GM21390 (cell line): ENCODE measurements around the gene P3H4.

Experiments
- ATAC-seq: cut with Tn5 transposase; IDR thresholded peaks from one replicate; pipeline ENCODE4 v1.9.1; 2021; ENCODE audit not compliant: unreplicated experiment

Gene P3H4

DNA sequence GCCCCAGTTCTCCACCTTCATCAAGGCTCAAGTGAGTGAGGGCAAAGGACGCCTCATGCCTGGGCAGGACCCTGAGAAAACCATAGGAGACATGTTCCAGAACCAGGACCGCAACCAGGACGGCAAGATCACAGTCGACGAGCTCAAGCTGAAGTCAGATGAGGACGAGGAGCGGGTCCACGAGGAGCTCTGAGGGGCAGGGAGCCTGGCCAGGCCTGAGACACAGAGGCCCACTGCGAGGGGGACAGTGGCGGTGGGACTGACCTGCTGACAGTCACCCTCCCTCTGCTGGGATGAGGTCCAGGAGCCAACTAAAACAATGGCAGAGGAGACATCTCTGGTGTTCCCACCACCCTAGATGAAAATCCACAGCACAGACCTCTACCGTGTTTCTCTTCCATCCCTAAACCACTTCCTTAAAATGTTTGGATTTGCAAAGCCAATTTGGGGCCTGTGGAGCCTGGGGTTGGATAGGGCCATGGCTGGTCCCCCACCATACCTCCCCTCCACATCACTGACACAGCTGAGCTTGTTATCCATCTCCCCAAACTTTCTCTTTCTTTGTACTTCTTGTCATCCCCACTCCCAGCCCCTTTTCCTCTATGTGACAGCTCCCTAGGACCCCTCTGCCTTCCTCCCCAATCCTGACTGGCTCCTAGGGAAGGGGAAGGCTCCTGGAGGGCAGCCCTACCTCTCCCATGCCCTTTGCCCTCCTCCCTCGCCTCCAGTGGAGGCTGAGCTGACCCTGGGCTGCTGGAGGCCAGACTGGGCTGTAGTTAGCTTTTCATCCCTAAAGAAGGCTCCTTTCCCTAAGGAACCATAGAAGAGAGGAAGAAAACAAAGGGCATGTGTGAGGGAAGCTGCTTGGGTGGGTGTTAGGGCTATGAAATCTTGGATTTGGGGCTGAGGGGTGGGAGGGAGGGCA, 10.7 kb upstream of the P3H4 start:
- no peak for ATAC-seq

GRCh38 chr17:41821776-41822175, 10.0 kb upstream of the P3H4 start:
- no peak for ATAC-seq

GRCh38 chr17:41818024-41818423, 6.3 kb upstream of the P3H4 start:
- no peak for ATAC-seq

DNA sequence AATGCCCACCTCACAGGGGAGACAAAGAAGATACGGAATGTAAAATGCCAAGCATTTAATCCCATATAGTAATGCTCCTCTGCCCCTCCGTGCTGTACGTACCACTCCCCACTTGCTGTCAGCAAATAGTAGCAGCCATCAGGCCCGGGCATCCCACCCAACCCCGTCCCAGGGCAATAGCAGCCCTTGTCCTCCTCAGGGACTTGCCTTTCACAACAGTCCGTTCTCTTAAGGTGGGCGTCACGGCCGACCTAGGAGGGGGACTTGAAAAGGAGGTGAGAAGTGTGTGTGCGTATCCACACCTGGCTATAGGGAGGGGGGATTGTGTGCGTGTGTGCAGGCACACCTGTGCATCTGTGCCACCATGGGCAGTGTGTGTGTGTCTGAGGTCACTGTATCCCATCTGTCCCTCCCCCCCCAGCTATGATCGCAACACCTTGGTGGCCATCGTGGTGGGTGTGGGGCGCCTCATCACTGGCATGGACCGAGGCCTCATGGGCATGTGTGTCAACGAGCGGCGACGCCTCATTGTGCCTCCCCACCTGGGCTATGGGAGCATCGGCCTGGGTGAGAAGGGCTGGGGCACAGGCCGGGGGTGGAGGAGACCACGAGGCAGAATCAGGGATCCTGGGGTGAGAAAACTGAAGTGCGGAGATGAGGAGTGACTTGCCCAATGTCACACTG, 5.0 kb upstream of the P3H4 start:
- ATAC-seq: no peak

GRCh38 chr17:41814195-41814594, 2.4 kb upstream of the P3H4 start:
- no peak for ATAC-seq

- ATAC-seq: no peak
These were observed 2.0 kb upstream of the P3H4 start for GRCh38 chr17:41813699-41814124.

GRCh38 chr17:41813152-41813680, 1.5 kb upstream of the P3H4 start:
- ATAC-seq: no peak

DNA sequence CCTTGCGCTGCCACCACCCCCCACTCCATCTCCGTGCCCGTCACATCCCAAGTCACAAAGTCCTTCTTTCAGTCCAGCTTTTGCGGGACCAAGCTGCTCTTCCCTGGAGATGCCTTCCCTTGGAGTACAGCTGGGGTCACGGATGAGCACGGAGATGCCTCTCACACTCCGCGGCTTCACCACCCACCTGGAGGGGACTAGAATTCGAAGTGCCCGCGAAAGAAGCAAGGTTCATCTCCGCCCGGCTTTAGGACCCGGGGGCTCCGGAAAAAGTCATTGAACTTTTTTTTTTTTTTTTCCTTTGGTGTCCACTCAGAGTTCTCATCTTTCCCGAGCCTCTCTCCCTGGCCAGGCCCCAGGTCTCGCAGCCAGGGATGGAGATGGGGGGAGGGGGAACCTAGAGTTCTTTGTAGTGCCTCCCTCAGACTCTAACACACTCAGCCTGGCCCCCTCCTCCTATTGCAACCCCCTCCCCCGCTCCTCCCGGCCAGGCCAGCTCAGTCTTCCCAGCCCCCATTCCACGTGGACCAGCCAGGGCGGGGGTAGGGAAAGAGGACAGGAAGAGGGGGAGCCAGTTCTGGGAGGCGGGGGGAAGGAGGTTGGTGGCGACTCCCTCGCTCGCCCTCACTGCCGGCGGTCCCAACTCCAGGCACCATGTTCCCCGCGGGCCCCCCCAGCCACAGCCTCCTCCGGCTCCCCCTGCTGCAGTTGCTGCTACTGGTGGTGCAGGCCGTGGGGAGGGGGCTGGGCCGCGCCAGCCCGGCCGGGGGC, 817 bp upstream of the P3H4 start, which contains the start of gene FKBP10:
TSS of gene FKBP10 (plus strand) at position 624 of the 771 bp plus-strand sequence. CDS start at position 655, 31 bp downstream.
- no peak for ATAC-seq

DNA sequence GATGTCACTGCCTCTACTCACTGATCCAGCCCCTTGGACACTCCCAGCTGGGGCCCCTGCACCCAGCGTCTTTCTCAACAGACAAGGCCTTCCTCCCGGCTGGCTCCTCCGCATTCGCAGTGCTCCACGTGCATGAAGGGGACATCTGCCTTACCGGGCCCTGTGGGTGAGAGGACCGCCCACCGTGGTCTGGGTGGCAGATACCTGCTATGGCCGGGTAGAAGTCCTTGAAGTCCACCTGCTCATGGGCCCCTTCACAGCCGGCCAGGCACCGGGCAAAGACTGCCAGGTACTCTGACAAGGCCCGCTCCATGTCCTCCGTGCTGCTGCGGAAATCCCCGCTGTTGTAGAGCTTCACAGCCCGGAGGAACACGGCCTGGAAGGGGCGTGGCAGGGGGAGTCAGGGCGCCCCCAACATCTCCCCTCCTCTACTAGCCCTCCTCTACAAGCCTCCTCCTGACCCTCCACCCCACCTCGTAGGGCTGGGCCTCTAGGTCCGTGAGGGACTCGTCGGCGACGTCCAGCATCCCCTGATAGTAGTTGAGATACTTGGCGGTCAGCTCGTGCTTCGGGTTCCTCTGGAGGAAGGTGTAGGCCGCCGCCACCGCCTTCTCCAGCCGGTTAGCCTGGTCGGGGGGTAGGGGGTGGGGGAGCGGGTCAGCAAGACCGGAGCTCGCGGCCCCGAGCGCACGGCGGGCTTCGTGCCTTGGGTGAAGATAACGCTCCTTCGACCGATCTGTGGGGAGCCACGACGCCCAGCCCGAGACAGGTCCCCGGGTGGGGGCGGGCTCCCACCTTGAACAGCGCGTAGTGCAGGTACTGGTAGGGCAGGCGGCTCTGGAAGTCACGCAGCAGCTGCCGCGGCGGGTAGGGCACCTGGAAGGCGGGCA, 845 bp downstream of the P3H4 start:
- ATAC-seq: no peak

DNA sequence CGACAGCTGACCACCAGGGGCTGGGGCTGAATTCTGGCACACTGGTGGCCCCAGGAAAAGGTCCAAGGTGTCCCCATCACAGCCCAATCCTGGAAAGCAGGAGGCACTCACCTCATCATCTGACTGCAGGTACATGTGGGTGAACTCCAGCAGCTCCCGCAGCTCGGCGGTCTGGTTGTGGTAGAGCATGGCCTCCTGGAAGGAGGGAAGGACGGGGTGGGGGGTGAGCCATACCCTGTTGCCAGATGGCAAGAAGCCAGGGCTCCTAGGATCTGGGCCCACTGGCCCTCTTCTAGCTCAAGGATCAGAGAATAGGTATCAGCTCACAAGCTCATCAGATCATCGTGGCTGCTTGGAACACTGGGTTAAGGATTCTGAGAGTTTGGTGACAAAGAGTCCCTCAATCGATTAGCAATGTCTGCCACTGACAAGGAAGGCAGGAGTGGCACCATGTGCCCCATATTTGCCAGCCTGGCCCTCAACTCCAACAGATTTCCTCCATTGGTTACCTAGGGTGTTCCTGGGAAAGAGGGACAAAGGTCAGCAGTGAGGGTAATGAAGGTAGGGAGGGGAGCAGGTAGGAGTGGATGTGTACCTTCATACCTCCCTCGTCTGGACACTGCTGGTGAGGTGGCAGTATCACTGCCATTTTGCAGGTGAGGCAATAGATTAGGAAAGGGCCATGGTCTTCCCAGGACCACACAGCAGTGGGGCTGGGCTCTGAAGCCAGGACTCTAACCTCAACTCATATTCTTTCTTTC, 4.9 kb downstream of the P3H4 start:
- no peak for ATAC-seq

DNA sequence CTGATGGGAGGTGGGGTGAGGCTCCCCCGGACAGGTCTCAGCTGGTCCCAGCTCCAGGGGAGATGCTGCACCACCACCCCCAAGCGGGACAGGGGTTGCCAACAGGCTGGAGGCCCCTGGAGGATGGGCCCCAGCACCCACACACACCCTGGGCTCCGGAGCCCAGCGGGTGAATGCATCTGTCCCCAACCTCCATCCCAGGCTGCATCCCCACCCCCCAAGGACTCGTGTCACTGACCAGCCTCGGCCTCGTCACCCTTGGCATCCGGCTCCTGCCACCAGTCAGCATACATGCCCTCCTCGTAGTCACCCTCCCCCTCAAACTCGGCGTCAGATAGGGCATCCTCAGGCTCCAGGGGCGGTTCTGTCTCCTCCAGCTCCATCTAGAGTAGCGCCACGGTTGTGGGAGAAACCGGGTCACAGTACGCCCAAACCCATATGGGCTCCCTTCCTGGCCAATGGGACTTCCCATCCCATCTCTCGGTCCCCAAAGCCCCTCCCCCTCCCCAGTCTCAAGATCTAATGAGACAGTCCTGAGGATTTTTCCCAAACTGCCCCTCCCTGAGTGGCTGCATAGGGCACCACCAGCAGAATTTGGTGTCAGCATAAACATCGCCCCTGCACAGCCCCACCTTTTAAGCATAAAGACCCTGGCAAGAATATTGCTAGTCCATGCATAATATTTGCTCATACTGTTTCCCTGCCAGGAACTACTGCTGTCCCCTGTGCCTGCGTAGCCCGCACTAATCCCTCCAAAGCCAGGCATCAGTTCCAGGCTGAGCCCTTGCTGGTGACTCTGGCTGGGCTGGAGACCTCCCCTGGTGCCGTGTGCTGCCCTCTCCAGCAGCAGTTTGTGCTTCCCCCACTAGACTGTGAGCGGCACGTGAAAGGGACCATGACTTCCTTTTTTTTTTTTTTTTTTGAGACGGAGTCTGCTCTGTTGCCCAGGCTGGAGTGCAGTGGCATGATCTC, 8.4 kb downstream of the P3H4 start:
- no peak for ATAC-seq

DNA sequence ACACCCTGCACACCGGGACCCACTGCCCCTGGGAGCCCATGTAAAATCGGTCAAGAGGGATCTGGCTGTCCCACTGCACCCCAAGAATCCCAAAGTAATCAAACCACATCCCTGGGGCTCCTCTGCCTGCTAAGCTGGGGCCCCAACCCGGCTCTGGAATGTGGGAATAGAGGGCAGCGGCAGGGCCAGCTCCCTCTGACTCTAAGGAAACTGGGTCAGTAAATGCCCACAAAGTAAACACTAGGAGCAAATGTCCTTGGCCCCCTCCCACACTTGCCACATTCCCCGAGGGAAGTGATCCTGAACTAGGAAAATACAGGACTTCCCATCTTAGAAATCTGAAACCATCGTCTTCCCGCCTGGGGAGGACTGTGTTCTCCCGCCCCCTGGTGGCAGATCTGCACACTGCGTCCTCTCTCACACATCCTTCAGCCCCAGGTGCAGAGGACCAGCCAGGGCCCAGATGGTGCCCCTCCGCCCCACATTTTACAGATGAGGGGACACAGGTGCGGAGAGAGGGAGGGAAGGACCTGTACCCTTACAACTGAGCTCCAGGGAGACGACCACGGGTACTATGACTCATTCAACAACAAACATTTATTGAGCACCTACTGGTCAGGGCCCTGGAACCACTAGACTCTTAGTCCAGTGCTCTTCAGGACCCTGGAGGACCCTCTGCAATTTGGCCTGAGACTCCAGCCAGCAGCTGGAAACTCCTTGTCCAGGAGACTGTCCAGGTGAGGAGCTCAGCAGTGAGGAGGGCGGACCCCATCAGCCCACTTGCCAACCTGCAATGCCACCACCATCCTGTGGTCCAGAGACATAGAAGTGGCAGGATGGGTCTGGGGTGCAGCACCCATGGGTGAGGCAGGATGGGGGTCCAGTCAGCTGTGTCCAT, 10.1 kb downstream of the P3H4 start:
- ATAC-seq: no peak

GRCh38 chr17:41800601-41801373, 11.0 kb downstream of the P3H4 start:
- no peak for ATAC-seq

- no peak for ATAC-seq
These were observed 12.4 kb downstream of the P3H4 start for GRCh38 chr17:41799366-41799765.

DNA sequence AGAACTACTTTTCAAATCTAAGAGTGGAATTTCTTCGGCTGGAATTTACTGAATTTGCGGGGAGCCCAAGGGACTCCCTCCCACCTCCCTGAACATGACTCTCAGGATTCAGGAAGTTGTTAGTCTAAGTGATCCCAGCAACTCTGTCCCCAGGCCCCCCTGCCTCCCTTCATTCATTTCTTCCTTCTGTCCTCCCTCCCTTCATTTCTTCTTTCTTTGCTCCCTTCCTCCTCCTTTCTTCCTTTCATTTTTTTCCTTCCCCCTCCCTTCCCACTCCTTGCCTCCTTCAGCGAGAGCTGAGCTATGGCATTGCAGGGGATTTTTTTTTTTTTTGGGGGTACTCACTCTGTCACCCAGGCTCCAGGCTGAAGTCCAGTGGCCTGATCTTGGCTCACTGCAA, 14.4 kb downstream of the P3H4 start:
- no peak for ATAC-seq

- ATAC-seq: no peak
These were observed 15.4 kb downstream of the P3H4 start for GRCh38 chr17:41796121-41796895.
